Gastrocnemius medialis (tissue), 4 donors: ENCODE measurements around the gene PDE4C. TPM values are rescaled to one million over a fixed set of nuclear protein-coding genes. Genes with fewer than 3 reads are reported as not detected.
"Not testable (repeated sequence)": the region's sequence is repeated elsewhere in the genome, so short reads cannot be mapped to it uniquely, and the experiment has no call there.

ENCODE experiments used
- ATAC-seq, 2 donors: fragments of 150-250 bp; one replicate each; pipeline ENCODE4 v1.9.1; 2016
- DNase-seq, 2 donors: peaks; one replicate each; pipeline ENCODE4 v3.0.0-alpha.2; 2019
- H3K27ac ChIP-seq, 4 donors: fragments of 200-600 bp; sonication (generic); 1 replicate in 1 of 4; 2 replicates in 3 of 4; pipeline ENCODE4 v1.5.1; 2016 to 2018; ENCODE audit warnings: mild to moderate bottlenecking in 2 of 4, moderate library complexity in 1 of 4
- H3K27me3 ChIP-seq, 3 donors: fragments of 200-600 bp; sonication (generic) in 2 of 3; 1 replicate in 1 of 3; 2 replicates in 2 of 3; pipeline versions ENCODE4 v1.5.1 to v1.6.0; 2016 to 2019; ENCODE audit warnings: mild to moderate bottlenecking in 1 of 3, moderate library complexity in 1 of 3
- H3K36me3 ChIP-seq, 2 donors: fragments of 200-600 bp; sonication (generic) in 1 of 2; one replicate each; pipeline ENCODE4 v1.5.1; 2017 to 2018
- H3K4me1 ChIP-seq, 2 donors: fragments of 200-600 bp; sonication (generic) in 1 of 2; one replicate each; pipeline ENCODE4 v1.5.1; 2016 to 2017; ENCODE audit warnings: mild to moderate bottlenecking in 2 of 2
- H3K4me3 ChIP-seq, 4 donors: fragments of 200-600 bp; sonication (generic) in 3 of 4; 1 replicate in 1 of 4; 2 replicates in 3 of 4; pipeline ENCODE4 v1.5.1; 2016 to 2019; ENCODE audit warnings: mild to moderate bottlenecking in 2 of 4
- H3K9me3 ChIP-seq, 3 donors: fragments of 200-600 bp; sonication (generic) in 2 of 3; 1 replicate in 1 of 3; 2 replicates in 2 of 3; pipeline ENCODE4 v1.5.1; 2016 to 2019
- POLR2A ChIP-seq, 2 donors: fragments of 450-650 bp; IDR thresholded peaks; one replicate each; pipeline ENCODE4 v1.6.1; 2017; ENCODE audit warnings: antibody characterized with exemption in 2 of 2, mild to moderate bottlenecking in 2 of 2, moderate library complexity in 2 of 2
- in situ Hi-C, 4 donors: fragments of 200-750 bp; cut with MboI; loops; one replicate each; pipeline versions ENCODE4 v1.15.0 to v1.8.0; 2017; ENCODE audit warnings: low sequenced_read_pairs in 4 of 4
- intact Hi-C: fragments of 100-400 bp; cut with DNase I; formaldehyde crosslinking; loops from one replicate; pipeline ENCODE4 v1.15.1; 2023; ENCODE audit warnings: low total_unique reads
- total RNA-seq, 4 donors: library from RNA; depleted of rRNA; stranded (reverse); fragments of >200 nt; gene quantifications; one replicate each; pipeline versions ENCODE4 v1.1.0 to v1.2.3, GENCODE V29; 2016
- TF ChIP-seq, protein P1 (sequence below), 5 experiments: fragments of 450-650 bp in 3 of 5; fragments of 200-600 bp in 2 of 5; sonication (generic) in 2 of 5; IDR thresholded peaks in 4 of 5; conservative IDR thresholded peaks in 1 of 5; 1 replicate in 4 of 5; 2 replicates in 1 of 5; pipeline ENCODE4 v1.5.1; 2016 to 2019; ENCODE audit warnings: antibody characterized with exemption in 5 of 5, mild to moderate bottlenecking in 3 of 5, moderate library complexity in 3 of 5

PDE4C gene
- total RNA-seq, 4 donors from 2014 or later, result 0.65 to 2.6 (median 0.76) TPM; not detected in 1

DNA sequence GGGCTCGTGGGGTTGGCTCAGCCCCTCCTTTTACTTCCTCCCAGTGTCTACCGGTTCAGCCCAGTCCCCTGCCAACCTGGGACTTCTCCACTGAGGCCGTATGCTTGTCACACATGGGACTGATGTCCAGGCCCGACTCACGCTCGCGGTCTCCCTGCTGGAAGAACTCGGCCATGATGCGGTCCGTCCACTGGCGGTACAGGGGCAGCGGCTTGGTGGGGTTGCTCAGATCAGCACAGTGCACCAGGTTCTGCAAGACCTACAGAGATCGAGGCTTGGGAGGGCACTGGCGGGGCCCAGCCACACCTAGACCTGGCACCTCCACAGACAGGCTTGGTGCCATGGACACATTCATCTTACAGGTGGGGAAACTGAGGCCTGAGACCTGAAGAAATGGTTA is 14.6 kb downstream of the PDE4C start:
- Histone ChIP-seq H3K27ac (no peak overlapping the region), H3K4me3 (no peak overlapping the region), H3K27me3 (no peaks in the 10 kb centered on the region), H3K4me1 (peaks cover 0 to 3% of the 10 kb centered on the region in 2 donors), H3K9me3 (no peaks in the 10 kb centered on the region), H3K36me3 (no peaks in the 10 kb centered on the region)
- ATAC-seq, result no peak
- no peak for DNase-seq
- intact Hi-C loops (no loop called here), in situ Hi-C loops (loop anchor here in 1 of 4 donors (5.0 kb wide), 1 partner anchor 41 kb away; no protein-coding TSS in a partner anchor)
- TF ChIP-seq, protein P1, sequence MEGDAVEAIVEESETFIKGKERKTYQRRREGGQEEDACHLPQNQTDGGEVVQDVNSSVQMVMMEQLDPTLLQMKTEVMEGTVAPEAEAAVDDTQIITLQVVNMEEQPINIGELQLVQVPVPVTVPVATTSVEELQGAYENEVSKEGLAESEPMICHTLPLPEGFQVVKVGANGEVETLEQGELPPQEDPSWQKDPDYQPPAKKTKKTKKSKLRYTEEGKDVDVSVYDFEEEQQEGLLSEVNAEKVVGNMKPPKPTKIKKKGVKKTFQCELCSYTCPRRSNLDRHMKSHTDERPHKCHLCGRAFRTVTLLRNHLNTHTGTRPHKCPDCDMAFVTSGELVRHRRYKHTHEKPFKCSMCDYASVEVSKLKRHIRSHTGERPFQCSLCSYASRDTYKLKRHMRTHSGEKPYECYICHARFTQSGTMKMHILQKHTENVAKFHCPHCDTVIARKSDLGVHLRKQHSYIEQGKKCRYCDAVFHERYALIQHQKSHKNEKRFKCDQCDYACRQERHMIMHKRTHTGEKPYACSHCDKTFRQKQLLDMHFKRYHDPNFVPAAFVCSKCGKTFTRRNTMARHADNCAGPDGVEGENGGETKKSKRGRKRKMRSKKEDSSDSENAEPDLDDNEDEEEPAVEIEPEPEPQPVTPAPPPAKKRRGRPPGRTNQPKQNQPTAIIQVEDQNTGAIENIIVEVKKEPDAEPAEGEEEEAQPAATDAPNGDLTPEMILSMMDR (IDR thresholded peaks at IDR 0.05 in 4 of 5, conservative IDR thresholded peaks at IDR 0.05 in 1 of 5), result no peak
- TF ChIP-seq POLR2A (IDR thresholded peaks at IDR 0.05), result no peak

DNA sequence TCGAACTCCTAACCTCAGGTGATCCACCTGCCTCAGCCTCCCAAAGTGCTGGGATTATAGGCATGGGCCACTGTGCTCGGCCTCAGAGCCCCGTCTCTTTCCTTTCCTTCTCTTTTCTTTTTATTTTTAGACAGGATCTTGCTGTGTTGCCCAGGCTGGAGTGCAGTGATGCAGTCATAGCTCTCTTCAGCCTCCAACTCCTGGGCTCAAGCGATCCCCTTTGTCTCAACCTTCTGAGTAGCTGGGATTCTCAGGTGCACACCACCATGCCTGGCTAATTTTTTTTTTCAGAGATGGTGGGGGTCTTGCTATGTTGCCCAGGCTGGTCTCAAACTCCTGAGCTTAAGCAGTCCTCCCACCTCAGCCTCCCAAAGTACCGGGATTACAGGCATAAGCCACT is 16.3 kb downstream of the PDE4C start:
- H3K4me3 ChIP-seq, H3K27ac ChIP-seq, H3K36me3 ChIP-seq, H3K4me1 ChIP-seq, ATAC-seq, H3K9me3 ChIP-seq, H3K27me3 ChIP-seq, DNase-seq: not testable (repeated sequence)
- in situ Hi-C loops, result loop anchor here in 2 of 4 donors (5.0 kb wide), 2 partner anchors 37 to 42 kb away; no protein-coding TSS in a partner anchor
- intact Hi-C loops, result loop anchor here (5.0 to 10.0 kb wide), 2 partner anchors 112 to 205 kb away; partner anchors contain the start of genes LSM4 and SSBP4

DNA sequence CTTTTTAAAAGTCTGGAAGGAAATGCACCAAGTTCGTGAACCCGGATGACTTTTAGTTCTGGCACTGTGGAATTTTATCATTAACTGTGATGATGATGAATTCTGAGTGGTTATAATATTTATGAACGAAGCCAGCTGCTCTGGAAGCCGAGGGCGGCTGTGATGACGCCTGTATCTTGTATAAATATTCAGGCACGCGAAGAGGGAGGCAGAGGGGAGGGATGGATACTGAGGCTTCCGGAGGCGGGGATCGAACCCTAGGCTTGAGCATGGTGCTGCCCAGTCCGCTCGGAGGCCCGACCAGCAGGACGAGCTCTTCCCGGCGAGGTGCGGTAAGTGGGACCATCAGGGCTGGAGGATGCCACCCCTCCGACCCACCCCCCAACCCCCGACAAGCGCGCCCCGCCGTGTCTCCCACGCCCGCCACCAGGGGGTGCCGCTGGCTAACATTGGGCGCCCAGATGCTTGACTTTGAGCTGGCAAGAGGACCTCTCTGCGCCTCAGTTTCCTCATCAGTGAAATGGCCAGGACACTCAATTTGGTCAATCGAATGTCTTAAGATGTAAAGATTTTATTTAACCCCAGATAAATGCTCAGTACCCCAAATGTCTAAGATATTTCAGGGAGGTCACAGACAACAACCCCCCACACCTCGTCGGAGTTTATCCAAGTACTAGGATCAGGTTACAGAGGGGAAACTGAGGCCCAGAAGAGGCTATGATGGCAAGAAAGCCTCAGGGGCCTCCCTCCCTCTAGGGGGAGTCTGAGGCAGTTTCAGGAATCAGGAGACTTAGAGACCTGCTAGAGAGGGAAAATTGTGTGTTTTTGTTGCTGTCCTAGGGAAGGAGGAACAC is 17.9 kb downstream of the PDE4C start:
- Histone ChIP-seq H3K27me3 (no peaks in the 10 kb centered on the region), H3K9me3 (no peaks in the 10 kb centered on the region), H3K4me1 (peaks cover 6 to 13% of the 10 kb centered on the region in 2 donors), H3K27ac (peak overlapping the region in 1 of 4 donors; percentile 29), H3K36me3 (no peaks in the 10 kb centered on the region), H3K4me3 (no peak overlapping the region)
- ATAC-seq, result no peak
- in situ Hi-C loops (loop anchor here in 1 of 4 donors (5.0 kb wide), 1 partner anchor 39 kb away; no protein-coding TSS in a partner anchor), intact Hi-C loops (loop anchor here (1.0 to 10.0 kb wide), 3 partner anchors 44 to 206 kb away; partner anchors contain the start of genes LSM4 and SSBP4)
- no peak for TF ChIP-seq POLR2A (IDR thresholded peaks at IDR 0.05)
- TF ChIP-seq, protein P1 (IDR thresholded peaks at IDR 0.05 in 4 of 5, conservative IDR thresholded peaks at IDR 0.05 in 1 of 5), result peak; percentile 28 to 91 (median 62)
- DNase-seq, result peak in 1 of 2 donors; percentile 33

DNA sequence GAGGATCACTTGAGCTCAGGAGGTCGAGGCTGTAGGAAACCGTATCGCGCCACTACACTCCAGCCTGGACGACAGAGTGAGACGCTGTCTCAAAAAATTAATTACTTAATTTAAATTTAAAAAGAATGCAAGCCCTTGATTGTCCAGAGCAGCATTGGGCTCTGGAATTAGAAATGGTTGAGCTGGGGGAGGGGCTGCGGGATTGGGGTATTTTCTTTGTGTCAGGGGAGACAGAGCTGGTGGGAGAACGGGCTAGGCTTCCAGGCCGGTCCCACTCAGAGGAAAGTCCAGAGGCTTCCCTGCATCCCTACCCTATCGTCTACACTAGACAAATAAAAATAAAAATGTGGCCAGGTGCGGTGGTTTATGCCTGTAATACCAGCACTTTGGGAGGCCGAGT is 20.2 kb downstream of the PDE4C start:
- ATAC-seq (no peak), DNase-seq (no peak)
- Histone ChIP-seq H3K27ac (peak overlapping the region; percentile 98 to 100 (median 100)), H3K36me3 (no peaks in the 10 kb centered on the region), H3K27me3 (no peaks in the 10 kb centered on the region), H3K9me3 (no peaks in the 10 kb centered on the region), H3K4me3 (peak overlapping the region in 3 of 4 donors; percentile 73 to 91 (median 83)), H3K4me1 (peaks cover 6 to 19% of the 10 kb centered on the region in 2 donors)
- in situ Hi-C loops (loop anchor here in 1 of 4 donors (5.0 kb wide), 1 partner anchor 41 kb away; no protein-coding TSS in a partner anchor), intact Hi-C loops (loop anchor here (5.0 to 10.0 kb wide), 2 partner anchors 116 to 209 kb away; partner anchors contain the start of genes LSM4 and SSBP4)
- TF ChIP-seq, protein P1 (IDR thresholded peaks at IDR 0.05 in 4 of 5, conservative IDR thresholded peaks at IDR 0.05 in 1 of 5), result no peak
- TF ChIP-seq POLR2A (IDR thresholded peaks at IDR 0.05), result no peak
